ENCODE data around the gene PRPH2.

Gene PRPH2, protein sequence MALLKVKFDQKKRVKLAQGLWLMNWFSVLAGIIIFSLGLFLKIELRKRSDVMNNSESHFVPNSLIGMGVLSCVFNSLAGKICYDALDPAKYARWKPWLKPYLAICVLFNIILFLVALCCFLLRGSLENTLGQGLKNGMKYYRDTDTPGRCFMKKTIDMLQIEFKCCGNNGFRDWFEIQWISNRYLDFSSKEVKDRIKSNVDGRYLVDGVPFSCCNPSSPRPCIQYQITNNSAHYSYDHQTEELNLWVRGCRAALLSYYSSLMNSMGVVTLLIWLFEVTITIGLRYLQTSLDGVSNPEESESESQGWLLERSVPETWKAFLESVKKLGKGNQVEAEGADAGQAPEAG

DNA sequence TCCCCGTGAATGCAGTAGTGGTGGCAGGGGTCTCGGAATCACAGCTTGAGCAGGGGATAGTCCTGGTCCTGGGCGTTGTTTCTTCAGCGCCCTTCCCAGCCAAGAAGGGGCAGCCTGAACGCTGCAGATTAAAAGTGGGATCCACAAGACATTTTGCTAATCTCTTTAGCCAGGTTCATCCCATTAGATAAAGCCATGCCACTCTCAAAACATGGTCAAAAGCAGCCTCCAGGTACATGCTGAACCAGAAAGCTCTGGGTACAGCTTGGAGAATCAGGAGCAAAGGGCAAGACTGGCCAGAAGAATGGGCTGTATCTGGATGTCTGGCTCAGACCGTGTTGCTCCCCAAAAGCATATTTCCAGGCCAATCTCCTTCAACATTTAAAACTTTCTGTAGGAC, at the start of gene PRPH2:
PRPH2 (minus strand) TSS at position 101 of the 400 bp plus-strand sequence. CDS start 263 bp downstream, outside the sequence.
- DNase-seq (ENCODE audit: low read depth in 2 of 3, low spot score in 2 of 3), result no peak

- DNase-seq (ENCODE audit: low read depth in 2 of 3, low spot score in 2 of 3), result no peak
Observed at GRCh38 chr6:42771741-42772100, 49.3 kb upstream of the PRPH2 start.

DNA sequence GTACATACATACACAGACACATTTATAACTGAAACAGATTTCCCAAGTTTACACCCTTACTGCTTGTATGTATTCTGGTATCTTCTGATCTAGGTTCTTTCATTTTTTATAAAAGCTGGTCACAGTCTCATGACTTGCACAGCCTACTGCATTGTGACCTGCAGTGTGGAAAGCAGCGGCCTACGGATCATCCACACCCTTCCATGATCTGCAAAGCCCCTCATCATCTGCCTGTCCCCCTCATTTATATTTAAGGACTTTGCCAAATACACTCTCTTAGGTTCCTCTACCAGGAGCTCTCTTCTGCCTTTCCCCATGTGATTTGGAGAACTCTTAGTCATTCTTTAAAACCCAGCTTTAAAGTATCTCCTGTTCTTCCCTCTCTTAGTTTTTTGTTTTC, 47.4 kb upstream of the PRPH2 start:
- DNase-seq (ENCODE audit: low read depth in 2 of 3, low spot score in 2 of 3), result no peak

- DNase-seq (ENCODE audit: low read depth in 2 of 3, low spot score in 2 of 3), result no peak
Observed at GRCh38 chr6:42769051-42769450, 46.7 kb upstream of the PRPH2 start.

DNA sequence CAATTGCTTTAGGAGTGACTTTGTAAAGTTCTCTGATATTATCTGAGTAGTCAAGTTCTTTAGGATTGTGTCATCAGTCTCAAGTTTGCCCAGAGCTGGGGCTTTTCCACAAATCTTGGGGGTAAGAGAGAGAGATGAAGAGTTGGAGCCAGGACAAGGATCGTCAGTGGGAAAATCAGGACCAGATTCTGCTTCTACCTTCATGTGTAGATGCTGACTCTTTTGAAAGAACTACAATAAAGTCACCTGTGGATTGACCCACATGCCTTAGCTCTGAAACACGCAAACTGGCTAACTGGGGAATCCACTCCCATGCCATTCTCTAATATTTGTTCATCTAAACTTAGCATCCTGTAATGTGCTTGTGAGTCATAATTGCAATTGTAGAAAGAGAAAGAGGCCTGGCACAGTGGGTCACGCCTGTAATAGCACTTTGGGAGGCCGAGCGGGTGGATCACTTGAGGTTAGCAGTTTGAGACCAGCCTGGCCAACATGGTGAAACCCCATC, 43.8 kb upstream of the PRPH2 start:
- DNase-seq (ENCODE audit: low read depth in 2 of 3, low spot score in 2 of 3), result no peak

DNA sequence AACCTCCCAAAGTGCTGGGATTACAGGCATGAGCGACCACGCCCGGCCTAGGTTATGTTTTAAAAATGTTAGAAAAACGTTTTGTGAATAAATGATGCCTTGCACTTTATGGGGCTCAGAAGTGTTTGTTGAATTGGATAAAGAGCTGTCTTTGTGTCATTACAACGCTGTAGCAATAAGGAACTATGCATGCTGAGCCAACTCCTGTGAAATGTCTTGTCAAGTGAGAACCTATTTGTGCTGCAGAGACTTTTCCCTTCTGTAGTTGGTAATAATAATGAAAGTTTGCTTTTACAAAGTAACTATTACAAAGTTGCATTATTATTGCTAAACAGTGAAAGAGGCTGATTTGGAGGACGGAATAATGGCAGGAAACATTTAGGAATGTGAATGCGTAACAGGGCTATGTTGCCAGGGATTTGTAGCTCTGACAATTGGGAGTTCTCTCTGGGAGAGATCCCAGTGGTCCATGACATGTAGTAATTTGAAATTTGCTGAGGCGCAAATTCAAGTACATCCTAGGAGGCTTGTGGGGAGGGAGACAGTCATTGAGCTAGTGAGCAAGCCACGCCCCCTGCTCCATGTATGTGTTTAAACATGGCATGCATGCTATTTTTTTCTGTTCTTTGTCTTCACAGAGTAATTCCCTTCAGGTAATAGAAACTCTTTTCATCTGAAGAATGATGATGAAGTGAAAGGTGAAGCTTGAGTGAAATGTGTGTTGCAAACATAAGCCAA, 42.7 kb upstream of the PRPH2 start:
- no peak for DNase-seq (ENCODE audit: low read depth in 2 of 3, low spot score in 2 of 3)

DNA sequence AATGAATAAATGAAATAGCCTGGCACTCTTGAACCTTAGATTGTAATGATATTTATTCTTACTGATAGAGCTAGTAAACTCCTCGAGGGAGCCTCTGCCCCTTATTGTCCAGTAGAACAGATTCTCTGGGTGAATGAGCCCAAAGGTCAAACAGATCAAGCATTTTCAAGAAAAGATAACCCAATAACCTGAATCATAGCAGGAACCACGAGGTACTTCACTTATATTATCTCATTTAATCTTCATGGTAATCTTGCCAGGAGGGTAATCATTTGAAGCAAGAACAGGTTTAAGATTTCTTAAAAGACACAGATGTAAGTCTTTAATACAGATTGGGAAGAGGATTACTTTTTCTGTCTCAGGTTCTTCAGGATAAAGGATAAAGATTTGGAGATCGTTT, 40.6 kb upstream of the PRPH2 start:
- no peak for DNase-seq (ENCODE audit: low read depth in 2 of 3, low spot score in 2 of 3)

GRCh38 chr6:42762426-42762859, 40.0 kb upstream of the PRPH2 start:
- no peak for DNase-seq (ENCODE audit: low read depth in 2 of 3, low spot score in 2 of 3)

- DNase-seq (ENCODE audit: low read depth in 2 of 3, low spot score in 2 of 3), result no peak
Observed at GRCh38 chr6:42761287-42762067, 39.1 kb upstream of the PRPH2 start.

DNA sequence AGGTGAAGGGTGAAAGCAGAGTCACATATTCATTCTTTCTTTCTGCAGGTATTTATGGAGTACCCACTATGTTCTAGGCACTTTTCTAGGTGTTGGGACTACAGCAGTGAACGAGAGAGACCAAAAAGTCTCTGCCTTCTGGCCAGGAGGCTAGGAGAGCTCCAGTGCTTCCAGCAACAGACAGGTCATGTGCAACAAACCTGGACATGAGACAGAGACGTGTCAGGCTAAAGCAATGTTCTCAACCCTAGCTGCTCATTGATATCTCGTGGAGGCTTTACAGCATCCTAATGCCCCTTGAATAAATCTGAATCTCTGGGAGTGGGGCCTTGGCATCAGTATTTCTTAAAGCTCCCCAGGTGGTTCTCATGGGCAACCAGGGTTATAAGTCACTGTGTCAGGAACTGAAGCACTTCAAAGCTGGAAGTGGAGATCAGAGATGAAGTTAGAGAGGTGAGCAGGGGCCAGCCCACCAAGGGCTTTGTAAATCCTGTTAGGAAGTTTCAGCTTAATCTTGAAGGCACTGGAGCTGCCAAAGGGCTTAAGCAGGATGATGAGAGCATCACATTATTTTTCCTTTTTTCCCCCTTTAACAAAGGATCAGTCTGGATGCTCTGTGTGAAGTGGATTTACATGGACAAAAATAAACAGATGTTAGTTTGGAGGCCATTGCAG, 36.5 kb upstream of the PRPH2 start:
- DNase-seq (ENCODE audit: low read depth in 2 of 3, low spot score in 2 of 3), result no peak

DNA sequence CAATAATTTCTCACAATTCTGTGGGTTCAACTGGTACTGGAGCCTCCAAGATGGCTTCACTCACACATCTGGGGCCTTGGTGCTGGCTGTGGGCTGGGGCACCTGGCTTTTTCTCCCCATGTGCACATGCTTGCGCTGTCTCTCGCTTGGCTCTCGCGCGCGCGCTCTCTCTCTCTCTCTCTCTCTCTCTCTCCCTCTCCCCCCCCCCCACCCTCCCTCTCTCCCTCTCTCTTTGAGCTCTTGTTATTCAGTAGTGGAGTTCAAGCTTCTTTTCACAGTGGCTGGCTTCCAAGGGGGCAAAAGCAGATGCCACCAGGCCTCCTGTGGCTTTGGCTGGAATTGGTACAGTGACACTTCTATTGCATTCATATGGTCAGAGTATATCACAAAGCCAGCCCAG, 34.3 kb upstream of the PRPH2 start:
- no peak for DNase-seq (ENCODE audit: low read depth in 2 of 3, low spot score in 2 of 3)

DNA sequence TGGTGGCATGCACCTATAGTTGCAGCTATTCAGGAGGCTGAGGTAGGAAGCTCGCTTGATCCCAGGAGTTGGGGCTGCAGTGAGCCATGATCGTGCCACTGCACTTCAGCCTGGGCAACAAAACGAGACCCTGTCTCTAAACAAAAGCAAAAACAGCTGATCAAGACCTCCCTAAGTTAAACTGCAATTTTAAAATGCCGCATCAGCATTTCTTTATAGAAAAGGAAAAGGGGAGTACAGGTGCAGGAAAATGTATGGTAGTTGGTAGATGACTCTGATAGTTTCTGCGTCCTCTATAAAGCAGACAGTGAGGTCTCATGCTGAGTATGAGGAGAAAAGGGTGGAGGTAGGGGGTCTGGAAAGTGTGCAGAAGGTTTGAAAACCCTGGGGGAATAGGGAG, 32.4 kb upstream of the PRPH2 start:
- DNase-seq (ENCODE audit: low read depth in 2 of 3, low spot score in 2 of 3), result no peak

DNA sequence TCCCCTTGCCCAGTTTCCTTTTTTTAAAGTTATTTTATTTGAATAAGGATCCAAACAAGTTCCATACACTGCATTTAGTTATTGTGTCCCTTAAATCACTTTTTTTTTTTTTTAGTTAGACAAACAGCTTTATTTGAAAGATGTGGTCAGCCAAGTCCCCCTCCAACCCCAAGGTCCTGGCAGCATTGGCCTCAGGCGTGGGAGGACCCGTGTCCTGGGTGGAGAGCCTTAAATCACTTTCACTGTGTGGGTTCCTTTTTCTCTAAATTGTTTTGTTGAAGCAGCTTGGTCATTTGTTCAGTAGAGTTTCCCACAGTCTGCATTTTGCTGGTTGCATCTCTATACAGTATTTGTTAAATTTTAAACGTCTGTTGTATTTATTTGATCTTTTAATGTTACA, 28.7 kb upstream of the PRPH2 start:
- DNase-seq (ENCODE audit: low read depth in 2 of 3, low spot score in 2 of 3), result no peak

- no peak for DNase-seq (ENCODE audit: low read depth in 2 of 3, low spot score in 2 of 3)
Observed at GRCh38 chr6:42748203-42748898, 26.0 kb upstream of the PRPH2 start.

- DNase-seq (ENCODE audit: low read depth in 2 of 3, low spot score in 2 of 3), result peak; percentile 62 to 82 (median 64)
Observed at GRCh38 chr6:42746463-42747391, 24.3 kb upstream of the PRPH2 start.

DNA sequence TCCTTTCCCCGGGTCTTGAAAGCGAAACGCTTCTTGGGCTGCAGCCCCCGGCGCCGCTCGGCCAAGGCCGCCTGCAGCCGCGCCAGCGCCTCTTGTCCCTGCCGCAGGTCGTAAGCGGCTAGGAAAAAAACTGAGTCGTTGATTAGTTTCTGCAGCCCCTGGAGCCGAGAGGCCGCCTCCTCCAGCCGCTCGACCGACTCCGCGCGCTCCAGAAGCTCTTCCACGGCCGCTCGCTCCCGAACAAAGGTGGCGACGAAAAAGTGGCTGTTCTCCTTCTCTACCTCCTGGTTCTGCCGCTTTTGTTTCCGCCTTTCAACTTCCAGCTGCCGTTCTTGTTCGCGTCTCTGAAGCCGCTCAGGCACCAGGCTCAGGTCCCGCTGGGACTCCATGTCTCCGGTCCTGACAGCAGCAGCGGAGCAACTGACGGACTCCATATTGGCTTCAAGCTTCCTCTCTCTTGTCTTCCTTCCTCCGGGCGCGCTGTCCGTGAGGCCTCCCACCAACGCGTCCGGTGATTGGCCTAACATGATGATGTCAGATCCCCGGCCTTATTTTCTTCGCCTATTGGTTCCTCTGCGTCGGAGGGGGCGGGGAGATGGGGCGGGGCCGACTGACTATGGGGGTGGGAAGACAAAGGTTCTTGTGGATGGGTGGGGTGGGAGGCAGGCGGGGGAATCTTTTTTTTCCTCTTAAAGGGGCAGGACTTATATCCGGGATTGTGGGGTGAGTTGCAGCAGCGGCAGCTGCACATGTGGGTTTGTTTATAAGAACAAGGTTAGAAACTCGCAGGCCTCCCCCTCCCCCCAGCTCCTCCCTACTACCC, 23.5 kb upstream of the PRPH2 start, which contains the start of gene TBCC:
TBCC (minus strand) TSS at position 464 of the 823 bp plus-strand sequence; CDS start at position 434, 30 bp downstream.
- peak; percentile 55 to 82 (median 82) for DNase-seq (ENCODE audit: low read depth in 2 of 3, low spot score in 2 of 3)

DNA sequence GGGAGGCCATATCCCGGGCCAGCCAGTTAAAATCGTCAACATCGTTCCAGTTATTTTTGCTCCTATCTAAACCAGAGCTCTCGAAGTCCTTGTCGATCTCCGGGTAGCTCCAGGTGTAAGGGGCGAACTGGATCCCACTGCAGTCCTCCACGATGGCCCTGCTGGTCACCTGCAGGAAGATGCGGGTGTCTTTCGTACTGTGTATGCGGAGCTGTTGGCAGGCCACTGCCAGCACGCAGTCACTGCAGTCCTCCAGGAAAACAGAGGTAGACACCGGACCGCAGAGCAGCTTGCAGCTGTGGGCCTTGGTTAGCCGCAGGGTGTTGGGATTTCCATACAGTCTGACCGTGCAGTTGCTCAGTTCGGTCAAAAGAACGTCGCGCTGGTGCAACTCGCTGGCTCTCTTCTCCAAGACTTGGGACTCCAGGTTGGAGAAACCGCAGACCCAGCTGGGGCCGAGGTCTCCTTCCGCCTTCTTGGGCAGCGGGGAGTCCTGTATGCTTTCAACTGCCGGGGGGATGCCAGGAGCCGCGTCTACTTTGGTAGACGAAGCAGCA, 22.8 kb upstream of the PRPH2 start:
- peak in 2 of 3 experiments; percentile 16 to 32 for DNase-seq (ENCODE audit: low read depth in 2 of 3, low spot score in 2 of 3)

DNA sequence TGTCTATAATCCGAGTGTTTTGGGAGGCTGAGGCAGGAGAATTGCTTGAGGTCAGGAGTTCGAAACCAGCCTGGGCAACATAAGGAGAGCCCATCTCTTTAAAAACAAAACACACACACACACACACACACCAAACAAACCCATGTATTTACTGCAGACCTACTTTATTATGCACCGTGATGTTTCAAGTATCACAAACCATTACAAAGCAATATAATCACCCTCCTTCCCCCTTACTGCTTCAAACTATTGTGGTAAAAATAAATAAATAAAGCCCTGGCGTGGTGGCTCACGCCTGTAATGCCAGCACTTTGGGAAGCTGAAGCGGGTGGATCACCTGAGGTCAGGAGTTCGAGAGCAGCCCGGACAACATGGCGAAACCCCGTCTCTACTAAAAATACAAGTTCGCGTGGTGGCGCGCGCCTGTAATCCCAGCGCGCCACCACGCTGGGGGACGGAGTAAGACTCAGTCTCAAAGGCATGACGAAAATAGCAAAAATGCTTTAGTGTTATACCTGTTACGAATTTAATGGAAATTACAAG, 22.0 kb upstream of the PRPH2 start:
- no peak for DNase-seq (ENCODE audit: low read depth in 2 of 3, low spot score in 2 of 3)

All from activated CD8-positive, alpha-beta memory T cell treated with anti-CD3 and anti-CD28 coated beads for 48 hours (primary cell).